NCI-H526 treated with DMSO at 0.1 percent for 48 hours (cell line): ENCODE data around the gene AKAP13.

Experiments
- DNase-seq: peaks from one replicate; lab custom pipeline; 2025; lab: John Stamatoyannopoulos, UW

The AKAP13 gene

GRCh38 chr15:85388566-85389305 lies 8.3 kb downstream of the AKAP13 start:
- DNase-seq = no peak

GRCh38 chr15:85389306-85389650 lies 8.9 kb downstream of the AKAP13 start:
- DNase-seq = no peak

GRCh38 chr15:85389772-85390171 lies 9.4 kb downstream of the AKAP13 start:
- DNase-seq = no peak

- no peak for DNase-seq
Measured at GRCh38 chr15:85393210-85393609, 12.8 kb downstream of the AKAP13 start.

- DNase-seq = no peak
Measured at GRCh38 chr15:85394554-85395333, 14.3 kb downstream of the AKAP13 start.

- DNase-seq = no peak
Measured at GRCh38 chr15:85396554-85396953, 16.2 kb downstream of the AKAP13 start.

- no peak for DNase-seq
Measured at GRCh38 chr15:85397151-85397550, 16.7 kb downstream of the AKAP13 start.

GRCh38 chr15:85397926-85398325 lies 17.5 kb downstream of the AKAP13 start:
- DNase-seq = no peak

GRCh38 chr15:85398822-85399221 lies 18.4 kb downstream of the AKAP13 start:
- no peak for DNase-seq

- DNase-seq = no peak
Measured at GRCh38 chr15:85399627-85400026, 19.2 kb downstream of the AKAP13 start.

- no peak for DNase-seq
Measured at GRCh38 chr15:85400606-85401005, 20.2 kb downstream of the AKAP13 start.

- no peak for DNase-seq
Measured at GRCh38 chr15:85401108-85401774, 20.8 kb downstream of the AKAP13 start.

GRCh38 chr15:85402195-85402881 lies 21.9 kb downstream of the AKAP13 start:
- no peak for DNase-seq

GRCh38 chr15:85403745-85404144 lies 23.3 kb downstream of the AKAP13 start:
- DNase-seq = no peak

GRCh38 chr15:85404176-85404917 lies 23.9 kb downstream of the AKAP13 start:
- DNase-seq = no peak

GRCh38 chr15:85404918-85405866 lies 24.8 kb downstream of the AKAP13 start:
- DNase-seq = no peak

GRCh38 chr15:85406916-85407315 lies 26.5 kb downstream of the AKAP13 start:
- DNase-seq = no peak

GRCh38 chr15:85407421-85408269 lies 27.2 kb downstream of the AKAP13 start:
- DNase-seq = no peak

- no peak for DNase-seq
Measured at GRCh38 chr15:85408270-85408746, 27.9 kb downstream of the AKAP13 start.
